GM19468 (cell line): Measurements from ENCODE around the gene PCDHB9.
"Not testable (repeated sequence)": the region's sequence is repeated elsewhere in the genome, so short reads cannot be mapped to it uniquely, and the experiment has no call there.

ENCODE experiments used
- ATAC-seq: cut with Tn5 transposase; IDR thresholded peaks from one replicate; pipeline ENCODE4 v1.9.1; 2021; ENCODE audit warnings: mild to moderate bottlenecking, moderate library complexity, moderate number of reproducible peaks; ENCODE audit not compliant: unreplicated experiment; ENCODE audit errors: extremely low read depth

Gene PCDHB9

GRCh38 chr5:141186897-141187512 lies at the start of gene PCDHB9:
PCDHB9 (plus strand) TSS chr5:141187161; CDS start chr5:141187319, 158 bp downstream.
- ATAC-seq: no peak

- not testable (repeated sequence) for ATAC-seq
These were observed 49.6 kb upstream of the PCDHB9 start for GRCh38 chr5:141137346-141137745.

- no peak for ATAC-seq
These were observed 37.1 kb upstream of the PCDHB9 start, which contains the start of gene PCDHB6 for GRCh38 chr5:141149812-141150211. PCDHB6 (plus strand) TSS chr5:141150057; CDS start chr5:141150258, 201 bp downstream.

- ATAC-seq: no peak
These were observed 36.6 kb upstream of the PCDHB9 start for GRCh38 chr5:141150224-141150992.

- no peak for ATAC-seq
These were observed 36.0 kb upstream of the PCDHB9 start for GRCh38 chr5:141150993-141151325.

- not testable (repeated sequence) for ATAC-seq
These were observed 35.3 kb upstream of the PCDHB9 start for GRCh38 chr5:141151632-141152031.

GRCh38 chr5:141152096-141152495 lies 34.9 kb upstream of the PCDHB9 start:
- not testable (repeated sequence) for ATAC-seq

- no peak for ATAC-seq
These were observed 31.2 kb upstream of the PCDHB9 start for GRCh38 chr5:141155540-141156374.

GRCh38 chr5:141157356-141157755 lies 29.6 kb upstream of the PCDHB9 start:
- not testable (repeated sequence) for ATAC-seq

- ATAC-seq: not testable (repeated sequence)
These were observed 29.1 kb upstream of the PCDHB9 start for GRCh38 chr5:141157901-141158300.

- no peak for ATAC-seq
These were observed 14.4 kb upstream of the PCDHB9 start, which contains the start of gene PCDHB7 for GRCh38 chr5:141172381-141173204. PCDHB7 (plus strand) TSS chr5:141172644; CDS start chr5:141172836, 192 bp downstream.

- not testable (repeated sequence) for ATAC-seq
These were observed 12.5 kb upstream of the PCDHB9 start for GRCh38 chr5:141174291-141175104.

- no peak for ATAC-seq
These were observed 11.0 kb upstream of the PCDHB9 start for GRCh38 chr5:141175933-141176332.

- ATAC-seq: not testable (repeated sequence)
These were observed 9.3 kb upstream of the PCDHB9 start, which contains the start of gene PCDHB8 for GRCh38 chr5:141177577-141178191. PCDHB8 (plus strand) TSS chr5:141177790; CDS start chr5:141178035, 245 bp downstream.

GRCh38 chr5:141179371-141179770 lies 7.6 kb upstream of the PCDHB9 start:
- ATAC-seq: not testable (repeated sequence)

- not testable (repeated sequence) for ATAC-seq
These were observed 7.1 kb upstream of the PCDHB9 start for GRCh38 chr5:141179876-141180275.

GRCh38 chr5:141180313-141180712 lies 6.6 kb upstream of the PCDHB9 start:
- ATAC-seq: no peak

- ATAC-seq: no peak
These were observed 4.7 kb upstream of the PCDHB9 start, which contains the start of gene PCDHB16 for GRCh38 chr5:141182248-141182647. PCDHB16 (plus strand) TSS chr5:141182387; CDS start chr5:141182560, 173 bp downstream.
